SK-N-SH treated with all-trans-retinoic acid at 6 μM for 48 hours (cell line): Measurements from ENCODE around the gene GSN.

ENCODE experiments used
- CREB5 ChIP-seq: fragments of 250-450 bp; sonication (Bioruptor Pico); IDR thresholded peaks from 2 replicates; pipeline ENCODE4 v1.5.1; 2020; ENCODE audit warnings: low read depth, mild to moderate bottlenecking, moderate library complexity
- ISL1 ChIP-seq: fragments of 250-450 bp; sonication (Bioruptor Pico); IDR thresholded peaks from 2 replicates; pipeline ENCODE4 v2.1.2; 2022; ENCODE audit warnings: mild to moderate bottlenecking, moderate library complexity
- PATZ1 ChIP-seq: fragments of 250-450 bp; sonication (Bioruptor Pico); IDR thresholded peaks from 2 replicates; pipeline ENCODE4 v1.8.0; 2020; ENCODE audit warnings: mild to moderate bottlenecking, moderate library complexity, borderline replicate concordance
- PPARA ChIP-seq: fragments of 250-450 bp; sonication (Bioruptor Pico); IDR thresholded peaks from 2 replicates; pipeline ENCODE4 v1.5.0; 2020; ENCODE audit warnings: mild to moderate bottlenecking, borderline replicate concordance
- RARB ChIP-seq: fragments of 250-450 bp; sonication (Bioruptor Pico); IDR thresholded peaks from 2 replicates; pipeline ENCODE4 v1.8.0; 2021; ENCODE audit warnings: mild to moderate bottlenecking, moderate library complexity
- TSHZ2 ChIP-seq: fragments of 250-450 bp; sonication (Bioruptor Pico); IDR thresholded peaks from 2 replicates; pipeline ENCODE4 v1.5.0; 2020; ENCODE audit warnings: mild to moderate bottlenecking, moderate library complexity
- ZFP3 ChIP-seq: fragments of 250-450 bp; sonication (Bioruptor Pico); IDR thresholded peaks from 2 replicates; pipeline ENCODE4 v1.5.0; 2020; ENCODE audit warnings: mild to moderate bottlenecking, moderate library complexity
- ZFP30 ChIP-seq: fragments of 450-650 bp; formaldehyde crosslinking; IDR thresholded peaks from 2 replicates; pipeline ENCODE4 v1.5.0; 2022; ENCODE audit warnings: mild to moderate bottlenecking, moderate library complexity
- ZNF565 ChIP-seq: fragments of 450-650 bp; formaldehyde crosslinking; conservative IDR thresholded peaks from 2 replicates; pipeline ENCODE4 v1.5.0; 2020; ENCODE audit warnings: low read depth, mild to moderate bottlenecking, moderate library complexity
- ZNF70 ChIP-seq: fragments of 450-650 bp; formaldehyde crosslinking; IDR thresholded peaks from 2 replicates; pipeline ENCODE4 v1.5.0; 2020; ENCODE audit warnings: mild to moderate bottlenecking, moderate library complexity
- ZNF8 ChIP-seq: fragments of 450-650 bp; formaldehyde crosslinking; IDR thresholded peaks from 2 replicates; pipeline ENCODE4 v1.5.0; 2020; ENCODE audit warnings: mild to moderate bottlenecking, moderate library complexity
- TF ChIP-seq, protein P1 (sequence below): fragments of 250-450 bp; sonication (Bioruptor Pico); IDR thresholded peaks from 2 replicates; pipeline ENCODE4 v1.5.1; 2021; ENCODE audit warnings: mild to moderate bottlenecking, moderate library complexity

- TF ChIP-seq ZNF565 (CRISPR knock-in tag) (no peak), ZNF70 (CRISPR knock-in tag) (no peak), PATZ1 (no peak), CREB5 (CRISPR knock-in tag) (no peak), ZFP3 (CRISPR knock-in tag) (no peak), PPARA (CRISPR knock-in tag) (no peak), ZFP30 (CRISPR knock-in tag) (no peak), ISL1 (no peak), RARB (CRISPR knock-in tag) (no peak), ZNF8 (no peak), TSHZ2 (CRISPR knock-in tag) (no peak)
- TF ChIP-seq, protein P1, sequence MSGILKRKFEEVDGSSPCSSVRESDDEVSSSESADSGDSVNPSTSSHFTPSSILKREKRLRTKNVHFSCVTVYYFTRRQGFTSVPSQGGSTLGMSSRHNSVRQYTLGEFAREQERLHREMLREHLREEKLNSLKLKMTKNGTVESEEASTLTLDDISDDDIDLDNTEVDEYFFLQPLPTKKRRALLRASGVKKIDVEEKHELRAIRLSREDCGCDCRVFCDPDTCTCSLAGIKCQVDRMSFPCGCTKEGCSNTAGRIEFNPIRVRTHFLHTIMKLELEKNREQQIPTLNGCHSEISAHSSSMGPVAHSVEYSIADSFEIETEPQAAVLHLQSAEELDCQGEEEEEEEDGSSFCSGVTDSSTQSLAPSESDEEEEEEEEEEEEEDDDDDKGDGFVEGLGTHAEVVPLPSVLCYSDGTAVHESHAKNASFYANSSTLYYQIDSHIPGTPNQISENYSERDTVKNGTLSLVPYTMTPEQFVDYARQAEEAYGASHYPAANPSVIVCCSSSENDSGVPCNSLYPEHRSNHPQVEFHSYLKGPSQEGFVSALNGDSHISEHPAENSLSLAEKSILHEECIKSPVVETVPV = no peak
Measured at GRCh38 chr9:121369595-121370265, 101.8 kb downstream of the GSN start, which contains the start of gene STOM.
